PC-9 (cell line): ENCODE data around the gene DDX56. TPM values are rescaled to one million over a fixed set of nuclear protein-coding genes. Genes with fewer than 3 reads are reported as not detected.

ENCODE experiments used
- BruUV-seq: library from RNA; stranded (reverse); fragments of 400-500 nt; replicated peaks from 2 replicates; lab custom pipeline; 2021; lab: Mats Ljungman, UMichigan
- CTCF ChIA-PET: fragments of 300-600 bp; sonication (Branson Sonifier 250); formaldehyde crosslinking; loops from one replicate; lab custom pipeline; 2022; ENCODE audit warnings: antibody characterized with exemption; lab: Charles Lee
- POLR2A ChIA-PET: fragments of 300-600 bp; sonication (Branson Sonifier 250); formaldehyde crosslinking; loops from one replicate; lab custom pipeline; 2022; ENCODE audit warnings: antibody characterized with exemption; ENCODE audit not compliant: unreplicated experiment; lab: Charles Lee
- DNase-seq, 2 experiments: peaks; one replicate each; pipeline versions ENCODE4 v3.0.0 to v3.0.0-alpha.2; 2015 to 2022; ENCODE audit warnings: mixed read lengths in 1 of 2
- H2AFZ ChIP-seq: fragments of 200-600 bp; sonication (generic); 2 replicates; pipeline ENCODE4 v1.8.1; 2017; ENCODE audit warnings: antibody characterized with exemption
- H3F3A ChIP-seq: fragments of 200-600 bp; sonication (generic); 2 replicates; pipeline ENCODE4 v1.8.1; 2017; ENCODE audit warnings: antibody characterized with exemption, mild to moderate bottlenecking, low read depth; ENCODE audit not compliant: insufficient read depth
- H3K27ac ChIP-seq: fragments of 200-600 bp; sonication (generic); 2 replicates; pipeline ENCODE4 v1.6.1; 2016; ENCODE audit warnings: mixed run types
- H3K27me3 ChIP-seq: fragments of 200-600 bp; sonication (generic); 2 replicates; pipeline ENCODE4 v1.6.1; 2016; ENCODE audit warnings: low read depth, mixed run types; ENCODE audit not compliant: insufficient read depth
- H3K36me3 ChIP-seq: fragments of 200-600 bp; sonication (generic); 2 replicates; pipeline ENCODE4 v1.6.1; 2016; ENCODE audit warnings: low read depth, mixed run types
- H3K4me1 ChIP-seq: fragments of 200-600 bp; sonication (generic); replicated peaks from 2 replicates; pipeline ENCODE4 v1.6.1; 2016; ENCODE audit warnings: mixed run types; ENCODE audit not compliant: insufficient read depth
- H3K4me2 ChIP-seq: fragments of 200-600 bp; sonication (generic); 2 replicates; pipeline ENCODE4 v1.6.1; 2017; ENCODE audit warnings: mixed run types
- H3K4me3 ChIP-seq: fragments of 200-600 bp; sonication (generic); 2 replicates; pipeline ENCODE4 v1.6.1; 2016; ENCODE audit warnings: mixed run types
- H3K79me2 ChIP-seq: fragments of 200-600 bp; sonication (generic); 2 replicates; pipeline ENCODE4 v1.6.1; 2017; ENCODE audit warnings: low read depth, mixed run types
- H3K9me2 ChIP-seq: fragments of 200-600 bp; sonication (generic); 2 replicates; pipeline ENCODE4 v1.8.1; 2017; ENCODE audit warnings: mild to moderate bottlenecking; ENCODE audit not compliant: insufficient read depth
- H3K9me3 ChIP-seq: fragments of 200-600 bp; sonication (generic); 2 replicates; pipeline ENCODE4 v1.8.1; 2016; ENCODE audit warnings: low read depth; ENCODE audit not compliant: insufficient read depth
- H4K20me1 ChIP-seq: fragments of 200-600 bp; sonication (generic); 2 replicates; pipeline ENCODE4 v1.8.1; 2017; ENCODE audit not compliant: insufficient read depth
- CTCF ChIP-seq: fragments of 200-600 bp; sonication (generic); conservative IDR thresholded peaks from 2 replicates; pipeline ENCODE4 v1.6.1; 2017; ENCODE audit warnings: mixed run types, antibody characterized with exemption, mild to moderate bottlenecking, moderate library complexity
- EZH2 ChIP-seq: fragments of 200-600 bp; sonication (generic); IDR thresholded peaks from 2 replicates; pipeline ENCODE4 v1.8.0; 2017; ENCODE audit warnings: antibody characterized with exemption, low read depth
- intact Hi-C: fragments of 100-400 bp; cut with micrococcal nuclease; formaldehyde crosslinking; loops from one replicate; pipeline ENCODE4 v1.10.0; 2022; ENCODE audit not compliant: unreplicated experiment
- total RNA-seq: library from RNA; stranded (reverse); gene quantifications from 2 replicates; pipeline ENCODE4 v1.2.3, GENCODE V29; 2021

DDX56 gene
- total RNA-seq, 1 experiment from 2014 or later, result 113 TPM

- intact Hi-C loops, result no loop called here
- Histone ChIP-seq H3K36me3 (no peaks in the 10 kb centered on the region), H4K20me1 (no peaks in the 10 kb centered on the region), H3F3A (peaks cover 33% of the 10 kb centered on the region), H3K4me2 (no peak overlapping the region), H3K9me2 (no peaks in the 10 kb centered on the region), H3K9me3 (no peaks in the 10 kb centered on the region), H2AFZ (no peak overlapping the region), H3K4me3 (no peak overlapping the region), H3K79me2 (no peaks in the 10 kb centered on the region), H3K27me3 (no peaks in the 10 kb centered on the region), H3K4me1 (peaks cover 42% of the 10 kb centered on the region), H3K27ac (no peak overlapping the region)
- no TSS peak for BruUV-seq
- TF ChIP-seq EZH2 (no peak), CTCF (no peak)
- no peak for DNase-seq
- ChIA-PET POLR2A (no interaction called here), CTCF (no interaction called here)
Measured at GRCh38 chr7:44540592-44541027, 33.1 kb downstream of the DDX56 start.

- H3K9me3 ChIP-seq, result no peaks in the 10 kb centered on the region
- H3K27me3 ChIP-seq, result no peaks in the 10 kb centered on the region
- intact Hi-C loops, result no loop called here
- no peak overlapping the region for H3K4me3 ChIP-seq
- H3F3A ChIP-seq, result peaks cover 26% of the 10 kb centered on the region
- no peaks in the 10 kb centered on the region for H3K36me3 ChIP-seq
- H3K9me2 ChIP-seq, result no peaks in the 10 kb centered on the region
- H3K4me2 ChIP-seq, result no peak overlapping the region
- no peaks in the 10 kb centered on the region for H4K20me1 ChIP-seq
- H3K4me1 ChIP-seq, result peaks cover 34% of the 10 kb centered on the region
- no peak for TF ChIP-seq EZH2
- TF ChIP-seq CTCF, result no peak
- DNase-seq, result peak in 1 of 2 experiments; percentile 10
- H2AFZ ChIP-seq, result no peak overlapping the region
- CTCF ChIA-PET, result no interaction called here
- H3K79me2 ChIP-seq, result no peaks in the 10 kb centered on the region
- H3K27ac ChIP-seq, result no peak overlapping the region
- BruUV-seq, result no TSS peak
- POLR2A ChIA-PET, result no interaction called here
Measured at GRCh38 chr7:44539669-44540506, 33.8 kb downstream of the DDX56 start.

- no peak for TF ChIP-seq CTCF
- no peak for TF ChIP-seq EZH2
- POLR2A ChIA-PET, result no interaction called here
Measured at GRCh38 chr7:44538798-44539668, 34.7 kb downstream of the DDX56 start.

More at GRCh38 chr7:44538798-44539668, 34.7 kb downstream of the DDX56 start:
- Histone ChIP-seq H4K20me1 (no peaks in the 10 kb centered on the region), H3K36me3 (no peaks in the 10 kb centered on the region), H3K79me2 (no peaks in the 10 kb centered on the region), H3K4me3 (no peak overlapping the region), H3K4me2 (no peak overlapping the region), H3K27me3 (no peaks in the 10 kb centered on the region), H3K4me1 (peaks cover 26% of the 10 kb centered on the region), H2AFZ (no peak overlapping the region), H3K27ac (no peak overlapping the region), H3K9me3 (no peaks in the 10 kb centered on the region), H3F3A (peaks cover 18% of the 10 kb centered on the region), H3K9me2 (no peaks in the 10 kb centered on the region)
- intact Hi-C loops, result no loop called here
- no TSS peak for BruUV-seq
- CTCF ChIA-PET, result no interaction called here
- DNase-seq, result no peak
